Measurements from ENCODE around the gene SLC30A4. TPM values are rescaled to one million over a fixed set of nuclear protein-coding genes. Genes with fewer than 3 reads are reported as not detected.

The SLC30A4 gene
- total RNA-seq, 2 donors from 2014 or later, result 4.1 to 4.9 TPM

- no peak for DNase-seq (ENCODE audit: low spot score)
- Histone ChIP-seq H3K4me1 (no peaks in the 10 kb centered on the region), H3K9me3 (no peaks in the 10 kb centered on the region), H3K4me3 (no peak overlapping the region), H3K36me3 (no peaks in the 10 kb centered on the region), H3K27me3 (no peaks in the 10 kb centered on the region), H3K27ac (no peak overlapping the region)
- TF ChIP-seq CTCF (IDR thresholded peaks at IDR 0.05), result no peak
Observed at GRCh38 chr15:45469027-45469426, 53.5 kb downstream of the SLC30A4 start.

- Histone ChIP-seq H3K4me3 (no peak overlapping the region), H3K27me3 (no peaks in the 10 kb centered on the region), H3K4me1 (no peaks in the 10 kb centered on the region)
Observed at GRCh38 chr15:45468294-45468693, 54.3 kb downstream of the SLC30A4 start.

GRCh38 chr15:45458746-45459403 lies 63.7 kb downstream of the SLC30A4 start:
- Histone ChIP-seq H3K4me3 (peak overlapping the region; percentile 32 to 48), H3K9me3 (no peaks in the 10 kb centered on the region), H3K4me1 (peaks cover 0 to 14% of the 10 kb centered on the region in 2 donors), H3K36me3 (no peaks in the 10 kb centered on the region), H3K27ac (no peak overlapping the region), H3K27me3 (no peaks in the 10 kb centered on the region)
- peak; percentile 83 to 93 for TF ChIP-seq CTCF (IDR thresholded peaks at IDR 0.05)
- peak; percentile 83 for DNase-seq (ENCODE audit: low spot score)

More at GRCh38 chr15:45468294-45468693, 54.3 kb downstream of the SLC30A4 start:
- Histone ChIP-seq H3K27ac (no peak overlapping the region), H3K9me3 (no peaks in the 10 kb centered on the region), H3K36me3 (no peaks in the 10 kb centered on the region)
- no peak for DNase-seq (ENCODE audit: low spot score)
- no peak for TF ChIP-seq CTCF (IDR thresholded peaks at IDR 0.05)

- Histone ChIP-seq H3K4me1 (peaks cover 0 to 14% of the 10 kb centered on the region in 2 donors), H3K36me3 (no peaks in the 10 kb centered on the region), H3K9me3 (no peaks in the 10 kb centered on the region), H3K27ac (peak overlapping the region; percentile 49 to 77), H3K27me3 (no peaks in the 10 kb centered on the region), H3K4me3 (peak overlapping the region; percentile 32 to 48)
- peak; percentile 83 to 92 for TF ChIP-seq CTCF (IDR thresholded peaks at IDR 0.05)
- peak; percentile 70 for DNase-seq (ENCODE audit: low spot score)
Observed at GRCh38 chr15:45457641-45458539, 64.7 kb downstream of the SLC30A4 start.

- Histone ChIP-seq H3K9me3 (no peaks in the 10 kb centered on the region), H3K27ac (no peak overlapping the region), H3K27me3 (no peaks in the 10 kb centered on the region), H3K4me1 (peaks cover 0 to 14% of the 10 kb centered on the region in 2 donors), H3K4me3 (no peak overlapping the region), H3K36me3 (no peaks in the 10 kb centered on the region)
- no peak for TF ChIP-seq CTCF (IDR thresholded peaks at IDR 0.05)
- no peak for DNase-seq (ENCODE audit: low spot score)
Observed at GRCh38 chr15:45457220-45457619, 65.3 kb downstream of the SLC30A4 start.

Data from right atrium auricular region (tissue), 2 donors.